ENCODE results near the gene PAIP2. TPM values are rescaled to one million over a fixed set of nuclear protein-coding genes. Genes with fewer than 3 reads are reported as not detected.
"Not testable (repeated sequence)": the region's sequence is repeated elsewhere in the genome, so short reads cannot be mapped to it uniquely, and the experiment has no call there.

The PAIP2 gene
- total RNA-seq, 1 donor from 2014 or later = 77.0 TPM

DNA sequence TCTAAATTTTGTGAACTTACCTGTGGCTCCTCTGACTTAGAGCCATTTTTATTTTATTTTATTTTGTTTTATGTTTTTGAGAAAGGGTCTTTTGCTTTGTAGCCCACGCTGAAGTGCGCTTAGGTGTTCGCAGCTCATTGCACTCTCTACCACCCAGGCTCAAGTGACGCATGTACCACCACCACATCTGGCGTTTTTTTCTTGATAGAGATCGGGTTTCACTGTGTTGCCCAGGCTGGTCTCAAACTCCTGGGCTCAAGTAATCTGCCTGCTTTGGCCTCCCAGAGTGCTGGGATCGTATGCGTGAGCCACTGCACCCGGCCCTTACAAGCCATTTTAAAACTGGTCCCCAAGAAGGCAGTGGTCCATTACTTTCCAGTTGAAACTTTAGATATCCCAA lies 29.6 kb upstream of the PAIP2 start:
- intact Hi-C loops (cut with micrococcal nuclease) = no loop called here

- intact Hi-C loops (cut with micrococcal nuclease) = no loop called here
Measured at GRCh38 chr5:139314276-139314675, 27.4 kb upstream of the PAIP2 start.

GRCh38 chr5:139315056-139315615 lies 26.5 kb upstream of the PAIP2 start:
- intact Hi-C loops (cut with micrococcal nuclease) = no loop called here

- intact Hi-C loops (cut with micrococcal nuclease) = no loop called here
Measured at GRCh38 chr5:139335811-139336210, 5.8 kb upstream of the PAIP2 start.

DNA sequence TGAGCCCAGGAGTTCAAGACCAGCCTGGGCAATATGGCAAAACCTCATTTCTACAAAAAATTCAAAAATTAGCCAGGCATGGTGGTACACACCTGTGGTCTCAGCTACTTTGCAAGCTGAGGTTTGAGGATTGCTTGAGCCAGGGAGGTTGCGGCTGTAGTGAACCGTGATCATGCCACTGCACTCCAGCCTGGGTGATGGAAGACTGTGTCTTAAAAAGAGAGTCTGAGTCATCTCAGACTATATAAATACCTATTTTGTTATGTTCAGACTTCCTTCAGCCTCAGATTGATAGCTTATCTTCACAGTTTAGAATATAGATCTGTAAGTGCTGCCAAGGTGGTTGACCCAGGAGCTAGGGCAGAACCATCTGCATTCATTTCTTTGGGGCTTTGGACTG lies 1.6 kb upstream of the PAIP2 start:
- intact Hi-C loops (cut with micrococcal nuclease) = loop anchor here (2.0 to 5.0 kb wide), 5 partner anchors 68 to 797 kb away; partner anchors contain the start of genes ETF1, HSPA9 and SIL1

- intact Hi-C loops (cut with micrococcal nuclease) = loop anchor here (1.0 to 5.0 kb wide), 7 partner anchors 48 to 798 kb away; partner anchors contain the start of genes ETF1, HSPA9, MATR3 and SIL1
Measured at GRCh38 chr5:139341187-139341688, 416 bp upstream of the PAIP2 start.

DNA sequence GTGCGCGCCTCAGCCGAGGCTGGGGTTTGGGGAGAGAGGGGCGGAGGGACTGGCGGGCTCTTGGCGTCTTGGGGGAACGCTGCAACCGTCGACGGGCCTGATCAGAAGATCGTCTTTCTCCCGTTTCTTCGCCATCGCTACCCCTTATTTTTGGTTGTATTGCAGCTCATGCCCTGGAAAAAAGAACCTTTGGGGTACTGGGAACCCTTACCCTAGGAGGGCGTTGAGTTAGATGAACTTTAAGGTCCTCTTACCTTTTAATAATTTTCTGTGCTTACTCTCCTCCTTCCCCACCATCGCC lies 719 bp downstream of the PAIP2 start:
- intact Hi-C loops (cut with micrococcal nuclease) = loop anchor here (1.0 to 5.0 kb wide), 4 partner anchors 70 to 765 kb away; partner anchors contain the start of genes SIL1 and UBE2D2

GRCh38 chr5:139343476-139343875 lies 1.8 kb downstream of the PAIP2 start:
- intact Hi-C loops (cut with micrococcal nuclease) = loop anchor here (5.0 kb wide), 3 partner anchors 71 to 764 kb away; partner anchors contain the start of gene SIL1

DNA sequence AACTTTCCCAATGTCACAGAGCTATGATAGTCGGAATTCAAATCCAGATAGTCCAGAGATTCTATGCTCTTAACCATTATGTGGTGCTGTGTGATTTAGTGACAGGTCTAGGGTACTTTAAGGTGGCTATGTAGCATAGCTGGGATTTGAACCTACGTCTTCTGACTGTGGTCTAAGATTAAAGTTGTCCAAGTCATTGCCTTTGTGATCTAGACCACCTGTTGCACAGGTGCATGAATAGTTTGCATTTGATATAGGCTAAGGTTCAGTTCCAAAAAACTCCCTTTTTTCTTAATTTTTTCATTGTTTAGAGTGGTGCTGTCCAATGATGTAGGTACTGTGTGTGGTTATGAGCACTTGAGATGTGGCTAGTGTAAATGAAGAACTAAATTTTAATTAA lies 2.5 kb downstream of the PAIP2 start:
- intact Hi-C loops (cut with micrococcal nuclease) = loop anchor here (5.0 kb wide), 3 partner anchors 72 to 763 kb away; partner anchors contain the start of gene SIL1

GRCh38 chr5:139345442-139345841 lies 3.8 kb downstream of the PAIP2 start:
- intact Hi-C loops (cut with micrococcal nuclease) = not testable (repeated sequence)

DNA sequence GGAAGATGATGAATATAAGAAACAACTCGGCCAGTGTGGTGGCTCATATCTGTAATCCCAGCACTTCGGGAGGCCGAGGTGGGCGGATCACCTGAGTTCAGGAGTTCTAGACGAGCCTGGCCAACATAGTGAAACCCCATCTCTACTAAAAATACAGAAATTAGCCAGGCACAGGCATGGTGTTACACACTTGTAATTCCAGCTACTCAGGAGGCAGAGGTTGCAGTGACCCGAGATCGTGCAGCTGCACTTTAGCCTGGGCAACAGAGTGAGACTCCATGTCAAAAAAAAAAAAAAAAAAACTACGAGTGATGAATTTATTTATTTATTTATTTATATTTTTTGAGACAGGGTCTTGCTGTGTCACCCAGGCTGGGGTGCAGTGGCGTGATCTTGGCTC lies 6.2 kb downstream of the PAIP2 start:
- intact Hi-C loops (cut with micrococcal nuclease) = not testable (repeated sequence)

GRCh38 chr5:139354186-139354585 lies 12.5 kb downstream of the PAIP2 start:
- intact Hi-C loops (cut with micrococcal nuclease) = no loop called here

- intact Hi-C loops (cut with micrococcal nuclease) = not testable (repeated sequence)
Measured at GRCh38 chr5:139355900-139356299, 14.2 kb downstream of the PAIP2 start.

- intact Hi-C loops (cut with micrococcal nuclease) = no loop called here
Measured at GRCh38 chr5:139358064-139358463, 16.4 kb downstream of the PAIP2 start.

- intact Hi-C loops (cut with micrococcal nuclease) = no loop called here
Measured at GRCh38 chr5:139360384-139360783, 18.7 kb downstream of the PAIP2 start.

DNA sequence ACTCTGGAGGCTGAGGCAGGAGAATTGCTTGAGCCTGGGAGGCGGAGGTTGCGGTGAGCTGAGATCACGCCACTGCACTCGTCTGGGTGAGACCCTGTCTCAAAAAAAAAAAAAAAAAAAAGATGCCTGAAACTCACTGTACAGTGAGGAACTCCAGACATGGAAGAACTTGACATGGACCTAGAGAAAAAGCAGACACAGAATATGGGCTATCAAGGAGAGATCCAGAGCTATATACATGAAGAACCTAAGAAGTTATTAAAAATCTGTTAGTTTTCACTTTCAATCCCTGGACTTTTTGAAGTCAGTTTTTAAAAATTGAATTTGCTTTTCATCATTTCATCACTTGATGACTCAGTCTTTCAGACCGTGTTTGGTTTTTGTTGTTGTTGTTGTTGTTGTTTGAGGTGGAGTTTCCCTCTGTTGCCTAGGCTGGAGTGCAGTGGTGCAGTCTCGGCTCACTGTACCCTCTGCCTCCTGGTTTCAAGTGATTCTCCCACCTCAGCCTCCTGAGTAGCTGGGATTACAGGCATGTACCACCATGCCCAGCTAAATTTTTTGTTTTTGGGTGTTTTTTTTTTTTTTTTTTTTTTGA lies 20.3 kb downstream of the PAIP2 start:
- intact Hi-C loops (cut with micrococcal nuclease) = no loop called here

DNA sequence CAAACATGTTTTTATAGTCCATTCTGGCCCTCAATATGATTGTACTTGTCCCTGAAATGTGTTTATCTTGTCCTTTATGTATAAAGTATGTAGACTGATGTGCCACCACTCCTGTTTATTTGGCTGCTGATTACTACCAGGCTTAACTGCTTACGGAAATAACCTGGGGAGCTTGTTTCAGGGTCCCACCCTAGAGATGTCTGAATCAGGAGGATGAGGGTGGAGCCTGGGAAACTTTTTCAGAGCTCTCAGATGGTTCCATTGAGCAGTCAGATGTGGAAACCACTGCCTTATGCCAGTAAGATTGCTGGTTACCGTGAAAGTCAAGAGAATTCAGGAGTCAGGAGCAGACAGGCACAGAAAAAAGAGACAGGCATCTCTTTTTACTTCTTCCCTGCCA lies 22.3 kb downstream of the PAIP2 start:
- intact Hi-C loops (cut with micrococcal nuclease) = no loop called here

GRCh38 chr5:139364466-139364865 lies 22.8 kb downstream of the PAIP2 start:
- intact Hi-C loops (cut with micrococcal nuclease) = no loop called here

DNA sequence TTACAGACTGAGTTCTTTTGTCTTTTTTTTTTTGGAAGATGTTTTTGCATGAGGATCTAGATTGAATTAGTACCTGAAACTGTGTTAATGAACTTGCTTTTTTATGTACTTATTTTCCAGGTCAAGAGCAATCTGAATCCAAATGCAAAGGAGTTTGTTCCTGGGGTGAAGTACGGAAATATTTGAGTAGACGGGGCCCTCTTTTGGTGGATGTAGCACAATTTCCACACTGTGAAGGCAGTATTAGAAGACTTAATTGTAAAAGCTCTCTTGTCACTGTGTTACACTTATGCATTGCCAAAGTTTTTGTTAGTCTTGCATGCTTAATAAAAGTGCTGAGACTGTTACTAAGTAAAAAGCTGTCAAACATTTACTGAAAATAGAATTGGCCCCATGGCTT lies 27.0 kb downstream of the PAIP2 start:
- intact Hi-C loops (cut with micrococcal nuclease) = no loop called here

- intact Hi-C loops (cut with micrococcal nuclease) = no loop called here
Measured at GRCh38 chr5:139369181-139369580, 27.5 kb downstream of the PAIP2 start.

DNA sequence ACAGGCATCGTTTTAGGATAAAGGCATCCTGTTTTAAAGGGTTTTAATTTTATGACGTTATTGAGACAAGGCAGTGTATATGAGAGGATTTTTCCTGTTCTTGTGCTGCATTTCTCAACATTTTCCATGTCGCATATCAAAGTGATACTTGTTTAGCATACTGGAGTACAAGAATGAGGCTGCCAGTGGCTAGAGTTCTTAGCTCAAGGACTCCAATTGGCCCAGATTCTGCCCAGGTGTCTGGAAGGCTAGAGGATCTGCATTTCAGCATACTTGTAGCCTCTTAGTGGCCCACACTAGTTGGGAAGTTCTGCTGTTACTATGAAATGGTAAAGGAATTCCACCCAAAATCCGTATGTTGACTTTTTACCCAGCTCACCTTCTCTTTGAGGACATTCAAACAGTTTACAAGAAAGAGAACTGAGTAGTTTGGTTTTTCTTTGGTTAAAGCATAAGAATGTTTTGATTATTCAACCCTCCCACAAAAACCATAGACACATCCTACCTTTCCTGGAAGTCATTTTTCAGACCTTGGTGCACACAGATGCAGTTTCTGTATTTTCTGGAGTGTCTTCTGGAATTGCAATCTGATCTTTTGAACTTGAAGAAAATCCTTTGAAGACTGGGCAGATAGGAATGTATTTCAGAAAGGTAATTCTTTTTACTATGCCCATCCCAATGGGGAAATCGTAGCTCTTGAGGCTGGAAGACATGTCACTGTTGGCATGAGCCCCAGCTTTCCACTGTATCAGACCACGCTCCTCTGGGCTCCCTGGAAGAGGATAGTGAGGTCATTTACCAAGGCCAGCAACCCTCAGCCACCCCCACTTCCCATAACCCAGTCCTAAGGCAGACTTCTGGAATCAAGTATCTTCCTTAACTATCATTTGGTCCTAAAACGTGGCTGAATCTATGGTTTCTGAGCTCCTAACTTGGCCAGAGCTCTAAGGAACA lies 30.1 kb downstream of the PAIP2 start:
- intact Hi-C loops (cut with micrococcal nuclease) = no loop called here

- intact Hi-C loops (cut with micrococcal nuclease) = no loop called here
Measured at GRCh38 chr5:139374909-139375308, 33.3 kb downstream of the PAIP2 start.

All from T-helper 2 cell treated with Interferon-gamma antibody and Interleukin-4, amounts not matched to agents 100 ng/mL and 5 ng/mL, for 36 hours (primary cell).